Smooth muscle cell (in vitro differentiated cells): ENCODE measurements around the gene GBGT1. TPM values are rescaled to one million over a fixed set of nuclear protein-coding genes. Genes with fewer than 3 reads are reported as not detected.

Source experiments
- DNase-seq: peaks from one replicate; lab custom pipeline; 2025; ENCODE audit not compliant: unreplicated experiment; lab: John Stamatoyannopoulos, UW
- H2AFZ ChIP-seq: fragments of 200-600 bp; sonication (generic); 2 replicates; pipeline ENCODE4 v1.6.0; 2016; ENCODE audit warnings: antibody characterized with exemption, low read depth, mild to moderate bottlenecking
- H3F3A ChIP-seq: fragments of 200-600 bp; sonication (generic); 2 replicates; pipeline ENCODE4 v1.6.0; 2017; ENCODE audit warnings: antibody characterized with exemption, low read depth
- H3K27ac ChIP-seq: fragments of 200-600 bp; sonication (generic); 2 replicates; pipeline ENCODE4 v1.5.1; 2016; ENCODE audit warnings: low read depth, mild to moderate bottlenecking
- H3K27me3 ChIP-seq: fragments of 200-600 bp; sonication (generic); 2 replicates; pipeline ENCODE4 v1.6.1; 2016; ENCODE audit warnings: low read depth, mild to moderate bottlenecking
- H3K36me3 ChIP-seq: fragments of 200-600 bp; sonication (generic); 2 replicates; pipeline ENCODE4 v1.5.1; 2016; ENCODE audit warnings: low read depth
- H3K4me1 ChIP-seq: fragments of 200-600 bp; sonication (generic); 2 replicates; pipeline ENCODE4 v1.5.1; 2016; ENCODE audit warnings: low read depth
- H3K4me2 ChIP-seq: fragments of 200-600 bp; sonication (generic); 2 replicates; pipeline ENCODE4 v1.6.0; 2016; ENCODE audit warnings: mild to moderate bottlenecking
- H3K4me3 ChIP-seq: fragments of 200-600 bp; sonication (generic); 2 replicates; pipeline ENCODE4 v1.5.1; 2016; ENCODE audit warnings: mild to moderate bottlenecking
- H3K79me2 ChIP-seq: fragments of 200-600 bp; sonication (generic); 2 replicates; pipeline ENCODE4 v1.6.0; 2016; ENCODE audit warnings: low read depth, mild to moderate bottlenecking
- H3K9ac ChIP-seq: fragments of 200-600 bp; sonication (generic); 2 replicates; pipeline ENCODE4 v1.6.0; 2016; ENCODE audit warnings: low read depth
- H3K9me3 ChIP-seq: fragments of 200-600 bp; sonication (generic); replicated peaks from 2 replicates; pipeline ENCODE4 v1.5.1; 2016; ENCODE audit warnings: low read depth
- H4K20me1 ChIP-seq: fragments of 200-600 bp; sonication (generic); 2 replicates; pipeline ENCODE4 v1.6.0; 2016; ENCODE audit warnings: low read depth
- CTCF ChIP-seq: fragments of 200-600 bp; sonication (generic); IDR thresholded peaks from 2 replicates; pipeline ENCODE4 v1.5.1; 2017; ENCODE audit warnings: borderline replicate concordance, mild to moderate bottlenecking, antibody characterized with exemption; ENCODE audit not compliant: insufficient read depth, poor library complexity, severe bottlenecking
- WGBS: methylation state at CpG from one replicate; pipeline ENCODE4 v1.1.7; 2016; ENCODE audit warnings: low lambda C conversion rate; 5-methylcytosine and 5-hydroxymethylcytosine counted together
- polyA plus RNA-seq: library from polyadenylated mRNA; unstranded; fragments of >200 nt; fragmentation: Nextera tagmentation; extraction: Ambion mirVana; gene quantifications from 2 replicates; pipeline ENCODE4 v1.2.1, GENCODE V29; 2016
- total RNA-seq: library from RNA; depleted of rRNA; stranded (reverse); fragments of >200 nt; gene quantifications from 2 replicates; pipeline ENCODE4 v1.2.3, GENCODE V29; 2014

GBGT1 gene
- total and polyA plus RNA-seq, 2 experiments from 2014 or later: 4.5 to 11.3 TPM

- WGBS: 92% methylated on average over 13 of the region's 13 CpGs
- Histone ChIP-seq H3K4me1 (no peaks in the 10 kb centered on the region), H3K4me2 (no peak overlapping the region), H3K36me3 (no peaks in the 10 kb centered on the region), H3K79me2 (no peaks in the 10 kb centered on the region), H4K20me1 (peaks cover 36% of the 10 kb centered on the region), H3K27me3 (no peaks in the 10 kb centered on the region), H3F3A (no peaks in the 10 kb centered on the region), H3K9ac (no peak overlapping the region), H3K4me3 (no peak overlapping the region), H3K27ac (no peak overlapping the region), H3K9me3 (no peaks in the 10 kb centered on the region), H2AFZ (no peak overlapping the region)
- TF ChIP-seq CTCF: no peak
- DNase-seq: no peak
Observed at GRCh38 chr9:133107245-133107722, 56.4 kb downstream of the GBGT1 start.

GRCh38 chr9:133106511-133107244, 57.0 kb downstream of the GBGT1 start:
- no peak overlapping the region for H3K4me2 ChIP-seq
- no peak overlapping the region for H3K9ac ChIP-seq
- no peak overlapping the region for H3K27ac ChIP-seq
- H3K4me3 ChIP-seq: no peak overlapping the region
- TF ChIP-seq CTCF: no peak
- H3K4me1 ChIP-seq: no peaks in the 10 kb centered on the region
- H3F3A ChIP-seq: no peaks in the 10 kb centered on the region
- no peak overlapping the region for H2AFZ ChIP-seq
- H4K20me1 ChIP-seq: peaks cover 29% of the 10 kb centered on the region
- H3K36me3 ChIP-seq: no peaks in the 10 kb centered on the region
- WGBS: 98% methylated on average over 17 of the region's 17 CpGs
- no peaks in the 10 kb centered on the region for H3K9me3 ChIP-seq
- no peaks in the 10 kb centered on the region for H3K79me2 ChIP-seq
- no peak for DNase-seq
- H3K27me3 ChIP-seq: no peaks in the 10 kb centered on the region

- Histone ChIP-seq H3K27ac (no peak overlapping the region), H3K9me3 (no peaks in the 10 kb centered on the region), H3K36me3 (no peaks in the 10 kb centered on the region), H3F3A (no peaks in the 10 kb centered on the region), H3K4me2 (no peak overlapping the region), H3K9ac (no peak overlapping the region), H2AFZ (no peak overlapping the region), H3K79me2 (no peaks in the 10 kb centered on the region), H3K4me1 (no peaks in the 10 kb centered on the region), H3K4me3 (no peak overlapping the region), H3K27me3 (no peaks in the 10 kb centered on the region), H4K20me1 (peaks cover 17% of the 10 kb centered on the region)
- TF ChIP-seq CTCF: no peak
- WGBS: 87% methylated on average over 7 of the region's 7 CpGs
- DNase-seq: no peak
Observed at GRCh38 chr9:133105461-133105770, 58.3 kb downstream of the GBGT1 start.
